ENCODE results near the gene IGSF9B. TPM values are rescaled to one million over a fixed set of nuclear protein-coding genes. Genes with fewer than 3 reads are reported as not detected.
A peak's percentile ranks its signal among the peaks of the same experiment; 100 is the strongest.

IGSF9B gene
- total and polyA plus RNA-seq, 12 donors, result 0.12 to 23.4 (median 1.6) TPM

- TF ChIP-seq POLR2A (IDR thresholded peaks at IDR 0.05), result no peak
- TF ChIP-seq CTCF (IDR thresholded peaks at IDR 0.05), result no peak
- peaks cover 7% of the 10 kb centered on the region for H3K27me3 ChIP-seq
- no peaks in the 10 kb centered on the region for H3K9me3 ChIP-seq (replicated peaks in 1 of 3)
- WGBS, 4 donors, result 71 to 91% (median 84%) methylated on average over 6 of the region's 6 CpGs
- no peaks in the 10 kb centered on the region for H3K4me1 ChIP-seq (replicated peaks in 1 of 2)
- H3K27ac ChIP-seq, result peak overlapping the region in 1 of 5 donors; percentile 76
- no peak overlapping the region for H3K4me3 ChIP-seq
- DNase-seq, result no peak
- H3K36me3 ChIP-seq (replicated peaks in 1 of 2), result no peaks in the 10 kb centered on the region
- intact Hi-C loops (cut with DNase I), result no loop called here
Observed at GRCh38 chr11:133949129-133949528, 7.6 kb downstream of the IGSF9B start.

DNA sequence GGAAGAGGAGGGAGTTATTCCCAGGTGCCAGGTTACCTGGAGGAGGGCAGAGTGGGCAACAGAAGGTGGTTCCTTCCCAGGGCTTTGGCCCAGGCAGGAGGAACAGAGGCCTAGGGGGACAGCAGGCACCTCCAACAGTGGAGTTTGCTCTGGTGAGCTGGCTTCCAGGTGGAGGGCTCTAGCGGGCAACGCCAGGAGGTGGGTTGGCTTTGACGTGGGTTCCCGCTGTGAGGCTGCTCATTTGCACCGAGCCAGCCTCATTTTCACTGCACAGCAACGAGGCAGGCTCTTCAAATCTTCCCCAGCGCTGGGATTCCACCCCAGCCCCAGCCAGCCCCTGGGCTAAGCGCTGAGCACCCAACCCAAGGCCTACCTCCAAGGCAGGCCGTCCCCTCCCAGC is 8.1 kb downstream of the IGSF9B start:
- WGBS, 4 donors, result 61 to 77% (median 65%) methylated on average over 5 to 9 of the region's 9 CpGs
- intact Hi-C loops (cut with DNase I), result no loop called here
- Histone ChIP-seq H3K27ac (peak overlapping the region in 1 of 5 donors; percentile 76), H3K4me1 (replicated peaks in 1 of 2) (no peaks in the 10 kb centered on the region), H3K4me3 (no peak overlapping the region), H3K27me3 (peaks cover 6% of the 10 kb centered on the region), H3K36me3 (replicated peaks in 1 of 2) (no peaks in the 10 kb centered on the region), H3K9me3 (replicated peaks in 1 of 3) (no peaks in the 10 kb centered on the region)
- TF ChIP-seq POLR2A (IDR thresholded peaks at IDR 0.05) (no peak), CTCF (IDR thresholded peaks at IDR 0.05) (no peak)
- DNase-seq, result no peak

DNA sequence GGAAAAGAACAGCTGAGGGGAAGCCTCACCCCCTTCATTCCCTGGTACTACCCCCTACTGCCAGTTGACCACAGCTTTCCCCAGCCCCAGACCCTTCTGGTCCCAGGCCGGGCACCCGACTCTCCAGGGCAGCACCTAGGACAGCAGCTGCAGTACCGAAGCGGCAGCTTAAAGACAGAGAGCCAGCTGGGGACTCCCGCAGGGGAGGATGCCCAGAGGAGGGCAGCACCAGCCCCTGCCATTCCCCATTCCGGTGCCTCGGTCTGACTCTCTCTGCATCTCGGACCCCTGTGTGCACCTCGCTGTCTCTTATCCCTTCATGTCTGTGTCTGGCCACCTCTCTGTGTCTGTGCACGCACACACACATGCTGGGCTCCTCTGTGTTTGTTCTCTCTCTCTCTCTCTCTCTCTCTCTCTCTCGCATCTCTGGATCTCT is 9.4 kb downstream of the IGSF9B start:
- H3K4me3 ChIP-seq, result no peak overlapping the region
- peak in 4 of 7 donors; percentile 27 to 46 (median 38) for DNase-seq
- WGBS, 4 donors, result 3 to 12% (median 6%) methylated on average over 6 to 11 of the region's 11 CpGs

DNA sequence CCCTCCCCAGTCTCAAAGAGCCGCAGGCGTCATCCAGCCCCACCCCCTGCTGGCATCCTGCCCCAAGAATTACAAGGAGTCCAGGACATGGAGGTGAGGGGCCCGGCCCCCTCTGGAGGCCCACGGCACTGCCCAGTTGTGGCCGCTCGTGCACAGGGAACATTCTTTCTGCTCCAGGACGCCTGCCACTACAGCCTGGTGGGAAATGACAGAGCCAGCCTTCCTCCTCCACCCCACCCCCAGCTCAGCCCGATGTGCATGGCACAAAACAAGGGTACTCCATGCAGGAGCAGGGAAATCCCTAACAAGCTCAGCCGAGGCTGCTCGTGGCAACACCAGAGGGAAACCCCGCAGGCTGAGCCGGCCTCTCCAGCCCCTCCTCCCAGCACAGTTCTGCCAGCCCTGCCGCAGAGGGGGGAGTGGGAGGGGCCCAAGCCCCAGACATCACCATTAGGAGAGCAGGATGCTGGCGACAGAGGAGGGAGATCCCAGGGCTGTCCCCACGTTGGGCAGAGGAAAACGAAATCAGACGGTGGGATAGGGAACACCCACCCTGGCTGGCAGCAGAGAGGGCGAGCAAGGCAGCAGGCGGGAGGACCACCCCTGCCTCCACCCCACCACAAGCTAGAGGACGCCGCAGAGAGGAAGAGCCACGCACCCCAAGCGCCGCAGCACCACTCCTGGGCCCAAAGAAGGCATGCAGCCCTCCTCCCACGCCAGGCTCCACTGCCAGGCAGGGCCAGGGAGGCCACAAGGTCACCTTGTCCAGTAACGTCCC is 10.0 kb downstream of the IGSF9B start:
- peak overlapping the region in 1 of 5 donors; percentile 76 for H3K27ac ChIP-seq
- TF ChIP-seq CTCF (IDR thresholded peaks at IDR 0.05), result no peak
- no peak for TF ChIP-seq POLR2A (IDR thresholded peaks at IDR 0.05)
- intact Hi-C loops (cut with DNase I), result no loop called here
- DNase-seq, result peak in 1 of 7 donors; percentile 87
- H3K27me3 ChIP-seq, result peaks cover 6% of the 10 kb centered on the region
- no peaks in the 10 kb centered on the region for H3K9me3 ChIP-seq (replicated peaks in 1 of 3)
- 17 to 40% (median 21%) methylated on average over 7 to 26 of the region's 26 CpGs for WGBS, 4 donors
- no peaks in the 10 kb centered on the region for H3K36me3 ChIP-seq (replicated peaks in 1 of 2)
- no peak overlapping the region for H3K4me3 ChIP-seq
- H3K4me1 ChIP-seq (replicated peaks in 1 of 2), result no peaks in the 10 kb centered on the region

More for the DNA sequence above, 9.4 kb downstream of the IGSF9B start:
- intact Hi-C loops (cut with DNase I), result no loop called here
- no peak for TF ChIP-seq POLR2A (IDR thresholded peaks at IDR 0.05)
- TF ChIP-seq CTCF (IDR thresholded peaks at IDR 0.05), result peak in 3 of 6 experiments; percentile 5 to 27 (median 20)
- Histone ChIP-seq H3K4me1 (replicated peaks in 1 of 2) (no peaks in the 10 kb centered on the region), H3K27ac (peak overlapping the region in 1 of 5 donors; percentile 76), H3K36me3 (replicated peaks in 1 of 2) (no peaks in the 10 kb centered on the region), H3K27me3 (peaks cover 6% of the 10 kb centered on the region), H3K9me3 (replicated peaks in 1 of 3) (no peaks in the 10 kb centered on the region)

Measured in adrenal gland (tissue), 12 donors.